Omental fat pad (tissue), 4 donors: ENCODE results near the gene MCMBP. TPM values are rescaled to one million over a fixed set of nuclear protein-coding genes. Genes with fewer than 3 reads are reported as not detected.
A peak's percentile ranks its signal among the peaks of the same experiment; 100 is the strongest.

Experiments
- ATAC-seq: fragments of 150-250 bp; one replicate; pipeline ENCODE4 v1.9.1; 2016; ENCODE audit warnings: mild to moderate bottlenecking, moderate library complexity; ENCODE audit not compliant: low FRiP score
- DNase-seq: peaks from one replicate; pipeline ENCODE4 v3.0.0-alpha.2; 2019; ENCODE audit warnings: low spot score
- CTCF ChIP-seq, 3 donors: fragments of 450-650 bp; IDR thresholded peaks; one replicate each; pipeline ENCODE4 v1.5.1; 2016 to 2017; ENCODE audit warnings: antibody characterized with exemption in 3 of 3, mild to moderate bottlenecking in 3 of 3, moderate library complexity in 2 of 3
- total RNA-seq, 4 donors: library from RNA; depleted of rRNA; stranded (reverse); fragments of >200 nt; gene quantifications; one replicate each; pipeline ENCODE4 v1.1.0, GENCODE V29; 2016

MCMBP gene
- total RNA-seq, 4 donors from 2014 or later, result 38.6 to 85.1 (median 56.3) TPM

- DNase-seq (no peak), ATAC-seq (no peak)
- no peak for TF ChIP-seq CTCF (IDR thresholded peaks at IDR 0.05)
Measured at GRCh38 chr10:119903946-119904666, 31.5 kb upstream of the MCMBP start.

- ATAC-seq (no peak), DNase-seq (no peak)
- no peak for TF ChIP-seq CTCF (IDR thresholded peaks at IDR 0.05)
Measured at GRCh38 chr10:119898577-119898976, 25.9 kb upstream of the MCMBP start.

GRCh38 chr10:119896937-119897770 is 24.5 kb upstream of the MCMBP start:
- ATAC-seq (no peak), DNase-seq (no peak)
- no peak for TF ChIP-seq CTCF (IDR thresholded peaks at IDR 0.05)

- no peak for TF ChIP-seq CTCF (IDR thresholded peaks at IDR 0.05)
- ATAC-seq (peak; percentile 53), DNase-seq (no peak)
Measured at GRCh38 chr10:119896061-119896655, 23.5 kb upstream of the MCMBP start.

GRCh38 chr10:119893845-119894427 is 21.3 kb upstream of the MCMBP start:
- no peak for DNase-seq
- TF ChIP-seq CTCF (IDR thresholded peaks at IDR 0.05), result no peak
- ATAC-seq, result no peak

- no peak for TF ChIP-seq CTCF (IDR thresholded peaks at IDR 0.05)
- DNase-seq, result no peak
- ATAC-seq, result peak; percentile 26
Measured at GRCh38 chr10:119893074-119893473, 20.4 kb upstream of the MCMBP start.
